Non-pigmented ciliary epithelial cell (primary cell): ENCODE measurements around the gene EIF2AK3.
"Not testable (repeated sequence)": the region's sequence is repeated elsewhere in the genome, so short reads cannot be mapped to it uniquely, and the experiment has no call there.

ENCODE experiments used
- DNase-seq: peaks from one replicate; pipeline ENCODE4 v3.0.0-alpha.2; 2010; ENCODE audit warnings: low read depth

EIF2AK3 gene

DNA sequence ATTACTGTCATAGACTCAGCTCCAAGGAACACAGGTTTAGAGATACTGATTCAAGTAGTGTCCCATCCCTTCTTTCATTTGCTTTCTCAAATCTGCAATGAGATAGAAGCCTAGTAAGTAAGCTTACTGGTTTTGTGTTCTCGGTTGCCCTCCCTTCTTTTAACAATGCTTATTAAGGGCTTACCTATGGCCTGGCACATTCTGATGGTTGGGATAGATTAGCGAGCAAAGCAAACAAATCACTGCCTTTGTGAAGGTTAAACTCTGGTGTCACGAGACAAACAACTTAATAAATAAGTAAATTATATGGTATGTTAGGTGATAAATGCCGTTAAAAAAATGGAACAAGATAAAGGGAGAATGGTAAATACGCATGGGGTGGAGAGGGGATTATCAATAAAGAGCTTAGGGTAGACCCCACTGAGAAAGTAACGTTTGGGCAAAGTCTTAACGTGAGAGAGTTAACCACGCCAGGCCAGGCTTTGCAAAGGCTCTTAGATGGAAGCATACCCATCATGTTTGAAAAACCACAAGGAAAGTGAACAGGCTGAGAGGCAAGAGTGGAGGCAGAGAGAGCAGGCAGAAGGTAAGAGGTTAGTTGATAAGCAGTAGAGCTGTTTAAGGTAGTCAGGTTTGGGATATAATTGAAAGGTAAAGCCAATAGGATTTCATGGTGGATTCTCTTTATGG is 31.0 kb downstream of the EIF2AK3 start:
- no peak for DNase-seq

DNA sequence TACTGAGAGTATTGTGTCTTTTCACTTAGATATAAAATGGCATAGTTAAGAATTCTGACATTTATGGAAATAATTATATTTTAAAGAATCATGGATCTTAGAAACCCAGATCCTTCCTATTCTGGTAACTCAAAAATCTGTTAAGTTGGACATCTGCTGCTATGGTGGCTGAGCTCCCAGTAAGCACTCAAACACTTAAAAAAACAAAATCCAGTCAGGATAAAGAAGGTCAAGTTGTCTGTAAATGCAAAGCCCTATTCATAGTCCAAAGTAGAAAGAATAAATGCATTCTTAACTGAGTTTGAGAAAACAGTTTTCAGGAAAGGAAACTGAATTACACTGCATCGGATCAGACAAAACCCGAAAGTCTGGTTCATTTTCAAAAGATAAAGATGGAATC is 35.6 kb downstream of the EIF2AK3 start:
- no peak for DNase-seq

DNA sequence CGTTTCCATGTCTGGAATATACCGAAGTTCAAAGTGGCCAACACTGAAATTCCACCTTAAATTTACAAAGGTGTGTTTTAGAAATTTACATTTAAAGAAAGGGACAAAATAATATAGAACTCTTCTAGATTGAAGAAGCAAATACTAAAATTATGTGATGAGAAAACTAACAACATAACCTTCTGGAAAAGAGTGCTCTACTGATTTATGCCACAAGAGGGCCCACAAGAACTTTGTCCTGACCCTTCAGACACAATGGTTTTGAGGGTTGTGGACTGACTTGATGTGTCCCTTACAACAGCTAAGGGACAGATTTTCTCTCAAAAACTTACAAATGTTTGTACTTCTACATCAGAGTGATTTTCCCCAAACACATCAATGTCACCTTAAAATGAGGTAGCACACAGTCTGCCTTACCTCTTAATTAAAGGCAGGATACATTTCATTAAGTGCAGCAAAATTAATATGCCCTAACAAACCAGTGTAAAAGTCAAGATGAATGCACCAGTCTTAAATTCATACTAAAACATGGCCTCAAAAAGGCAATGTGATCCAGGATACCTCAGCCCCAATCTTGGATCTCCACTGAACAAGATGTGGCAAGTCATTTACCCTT is 36.2 kb downstream of the EIF2AK3 start:
- no peak for DNase-seq

GRCh38 chr2:88585969-88586368 is 41.3 kb downstream of the EIF2AK3 start:
- DNase-seq = no peak

DNA sequence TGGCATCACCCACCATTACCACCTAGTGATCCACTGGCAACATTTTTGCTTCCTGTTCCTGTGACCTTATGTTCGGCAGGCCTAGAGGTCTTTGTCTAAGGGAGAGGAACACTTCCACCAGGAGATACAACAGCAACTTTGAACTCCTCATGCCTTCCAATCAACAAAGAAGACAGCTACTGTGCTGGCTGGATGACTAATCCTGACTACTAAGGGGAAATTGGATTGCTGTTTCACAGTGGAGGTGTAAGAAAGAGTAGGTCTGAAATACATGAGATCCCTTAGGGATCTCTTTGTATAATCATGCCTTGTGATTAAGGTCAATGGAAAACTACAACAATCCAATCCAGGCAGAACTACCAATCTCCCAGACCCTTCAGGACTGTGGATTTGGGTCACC is 45.2 kb downstream of the EIF2AK3 start:
- DNase-seq = no peak

GRCh38 chr2:88580088-88580487 is 47.2 kb downstream of the EIF2AK3 start:
- no peak for DNase-seq

- no peak for DNase-seq
Measured at GRCh38 chr2:88575630-88576029, 51.6 kb downstream of the EIF2AK3 start.

- DNase-seq = no peak
Measured at GRCh38 chr2:88575051-88575450, 52.2 kb downstream of the EIF2AK3 start.

- DNase-seq = no peak
Measured at GRCh38 chr2:88574445-88574844, 52.8 kb downstream of the EIF2AK3 start.

- no peak for DNase-seq
Measured at GRCh38 chr2:88568179-88568578, 59.1 kb downstream of the EIF2AK3 start.

DNA sequence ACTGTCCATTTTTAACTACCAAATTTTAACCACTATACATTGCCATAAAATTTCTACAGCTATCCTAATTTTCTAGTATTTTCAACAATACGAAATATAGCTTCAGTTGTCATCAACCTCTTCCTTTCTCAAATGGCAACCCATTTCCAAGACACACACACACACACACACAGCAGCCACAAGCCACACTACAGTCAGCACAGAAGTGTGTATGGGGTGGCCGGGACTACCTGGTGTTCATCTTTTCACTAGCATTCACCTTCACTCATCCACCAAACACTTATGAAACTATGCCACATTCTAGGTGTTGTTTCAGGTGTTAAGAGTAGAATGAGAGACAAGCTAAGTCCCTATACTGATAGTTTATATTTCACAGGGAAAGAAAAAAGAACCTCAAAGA is 62.9 kb downstream of the EIF2AK3 start:
- DNase-seq = no peak

DNA sequence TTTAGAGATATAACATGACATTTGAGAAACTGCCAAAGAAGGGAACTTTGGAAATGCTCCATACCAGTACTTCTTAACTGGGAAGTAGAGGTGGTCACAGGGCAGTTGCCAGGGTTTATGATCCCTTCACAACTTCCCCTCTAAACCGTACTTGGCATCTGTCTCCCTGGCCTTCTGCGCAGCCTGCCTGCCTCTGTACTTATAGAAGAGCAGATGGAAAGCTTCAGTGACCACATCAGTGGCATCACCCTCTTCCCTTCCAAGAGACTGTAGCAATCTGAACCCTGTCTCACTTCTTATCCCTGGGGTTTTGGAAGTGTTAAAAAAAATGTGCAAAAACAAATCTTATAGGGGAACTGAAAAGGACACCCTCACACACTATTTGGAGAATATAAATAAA is 64.1 kb downstream of the EIF2AK3 start:
- no peak for DNase-seq

DNA sequence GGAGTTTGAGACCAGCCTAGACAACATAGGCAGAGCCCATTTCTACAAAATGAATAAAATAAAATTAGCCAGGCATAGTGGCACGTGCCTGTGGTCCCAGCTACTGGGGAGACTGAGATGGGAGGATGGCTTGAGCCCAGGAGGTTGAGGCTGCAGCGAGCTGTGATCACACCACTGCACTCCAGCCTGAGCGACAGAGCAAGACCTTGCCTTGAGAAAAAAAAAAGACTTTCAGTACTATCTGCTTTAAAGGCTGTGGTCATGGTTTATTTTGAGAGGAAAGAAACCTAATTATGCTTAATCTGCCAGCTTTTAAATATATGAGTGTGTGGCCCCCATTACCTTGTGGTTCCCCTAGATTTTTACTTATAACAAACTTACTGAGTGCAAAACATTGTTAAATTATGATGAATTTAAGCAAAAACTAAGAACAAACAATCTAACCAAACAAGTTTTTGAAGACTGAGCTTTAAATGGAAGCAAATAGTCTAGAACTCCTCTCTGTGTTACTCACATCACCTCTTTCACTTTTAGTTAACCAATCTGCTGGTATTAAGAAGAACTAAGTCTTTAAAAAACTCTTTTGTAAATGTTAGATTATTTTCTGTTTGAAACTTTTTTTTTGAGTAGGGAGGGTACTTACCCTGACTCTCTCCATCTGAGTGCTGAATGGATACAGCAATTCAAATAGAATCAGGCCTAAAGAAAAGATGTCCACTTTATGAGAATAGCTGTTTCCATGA is 65.4 kb downstream of the EIF2AK3 start:
- no peak for DNase-seq

- DNase-seq = no peak
Measured at GRCh38 chr2:88560619-88561307, 66.5 kb downstream of the EIF2AK3 start.

DNA sequence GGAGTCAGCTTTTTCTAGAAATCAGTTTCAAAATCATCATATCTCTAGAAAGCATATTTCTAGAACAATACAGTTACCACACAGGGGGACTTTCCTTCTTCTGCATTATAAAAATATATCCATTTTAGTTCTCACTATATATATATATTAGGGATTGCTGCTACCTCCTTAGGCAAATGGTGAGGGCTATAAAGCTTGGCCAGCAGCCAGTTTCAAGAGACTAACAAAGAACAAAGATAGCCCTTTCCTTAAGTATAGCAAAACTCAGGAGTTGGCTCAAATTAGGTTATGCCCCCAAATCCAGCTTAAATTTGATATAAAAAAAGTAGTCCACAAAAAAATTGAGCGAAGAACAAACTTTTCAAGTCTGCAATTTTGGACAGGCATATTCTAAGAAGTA is 70.0 kb downstream of the EIF2AK3 start:
- no peak for DNase-seq

- no peak for DNase-seq
Measured at GRCh38 chr2:88556026-88556425, 71.2 kb downstream of the EIF2AK3 start.

GRCh38 chr2:88554189-88554588 is 73.1 kb downstream of the EIF2AK3 start:
- no peak for DNase-seq

DNA sequence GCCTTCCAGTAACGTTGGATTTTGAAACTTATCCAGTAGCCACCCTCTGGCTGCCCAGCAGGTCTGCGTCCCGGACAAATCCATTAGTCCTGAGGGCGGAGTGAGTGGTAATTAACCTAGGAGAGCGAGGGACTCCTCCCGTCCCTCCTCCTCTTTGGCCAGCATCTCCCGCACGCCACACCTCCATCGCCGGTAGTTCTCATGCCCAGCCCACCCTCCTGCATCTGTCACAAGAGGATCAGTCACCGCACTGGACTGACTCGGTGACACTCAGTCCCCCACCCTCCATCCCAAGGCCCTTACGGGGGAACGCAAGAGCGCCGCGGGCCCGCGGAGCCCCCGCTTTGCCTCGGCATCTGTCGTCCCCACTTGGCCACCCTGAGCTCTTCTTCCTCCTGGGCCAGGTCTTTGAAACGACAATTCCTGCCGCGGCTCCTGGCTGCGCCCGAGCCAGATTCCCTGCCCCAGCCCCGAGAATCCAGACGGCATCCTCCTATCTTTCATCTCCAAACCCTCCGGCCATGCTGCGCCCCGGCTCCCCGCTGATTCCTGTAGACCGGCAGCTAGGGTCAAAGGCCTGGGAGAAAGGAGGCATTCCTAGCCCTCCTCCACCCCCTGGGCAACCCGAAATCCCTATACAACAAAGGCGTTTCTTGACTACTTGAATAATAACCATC is 77.5 kb downstream of the EIF2AK3 start:
- DNase-seq = no peak

DNA sequence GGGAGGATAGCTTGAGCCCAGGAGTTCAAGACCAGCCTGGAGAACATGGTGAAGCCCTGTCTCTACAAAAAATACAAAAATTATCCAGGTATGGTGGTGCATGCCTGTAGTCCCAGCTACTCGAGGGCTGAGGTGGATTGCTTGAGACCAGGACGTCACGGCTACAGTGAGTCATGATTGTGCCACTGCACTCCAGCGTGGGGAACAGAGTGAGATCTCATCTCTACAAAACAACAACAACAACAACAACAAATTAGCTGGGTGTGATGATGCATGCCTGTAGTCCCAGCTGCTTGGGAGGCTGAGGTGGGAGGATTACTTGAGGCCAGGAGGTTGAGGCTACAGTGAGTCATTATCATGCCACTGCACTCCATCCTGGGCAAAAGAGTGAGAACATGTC is 81.0 kb downstream of the EIF2AK3 start:
- DNase-seq = not testable (repeated sequence)

DNA sequence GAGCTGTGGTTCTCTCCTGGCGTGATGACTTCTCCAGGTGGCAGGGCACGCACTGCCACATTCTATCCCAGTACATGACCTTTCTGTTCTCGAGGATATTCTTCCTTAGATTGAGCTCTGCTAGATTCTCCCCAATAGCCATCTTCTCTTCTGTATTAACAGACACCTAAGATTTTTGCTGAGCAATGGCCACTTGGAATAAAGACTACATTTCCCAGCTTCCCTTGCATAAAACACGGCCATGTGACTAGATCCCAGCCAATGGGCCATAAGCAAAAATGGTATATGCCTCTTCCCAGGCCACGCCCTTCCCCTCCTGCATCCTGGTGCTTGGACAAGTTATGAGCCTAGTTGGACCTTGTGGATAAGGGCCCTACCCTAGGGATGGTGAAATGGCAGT is 82.1 kb downstream of the EIF2AK3 start:
- no peak for DNase-seq

DNA sequence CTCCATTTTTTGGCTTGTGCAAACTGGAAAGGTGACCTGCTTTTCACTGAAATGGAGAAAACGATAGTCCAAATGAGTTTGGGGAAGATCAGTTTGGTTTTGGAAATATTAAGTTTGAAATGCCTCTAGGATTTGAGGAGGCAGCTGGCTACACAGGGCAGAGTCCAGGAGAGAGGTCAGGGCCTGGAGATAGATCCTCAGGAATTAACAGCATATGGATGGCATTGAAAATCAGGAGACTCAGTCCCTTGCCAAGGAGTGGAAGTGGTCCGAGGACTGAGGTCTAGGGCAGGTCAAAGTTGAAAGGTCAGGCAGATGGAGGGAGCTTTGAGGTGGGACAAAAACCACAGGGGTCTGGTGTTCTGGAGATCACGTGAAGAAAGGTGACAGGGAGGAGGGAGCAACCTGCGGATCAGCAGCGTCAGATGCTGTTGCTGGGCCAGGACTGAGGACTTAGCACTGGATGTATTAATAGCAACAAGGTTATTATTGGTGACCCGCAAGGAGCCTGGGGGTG is 83.7 kb downstream of the EIF2AK3 start:
- DNase-seq = no peak

DNA sequence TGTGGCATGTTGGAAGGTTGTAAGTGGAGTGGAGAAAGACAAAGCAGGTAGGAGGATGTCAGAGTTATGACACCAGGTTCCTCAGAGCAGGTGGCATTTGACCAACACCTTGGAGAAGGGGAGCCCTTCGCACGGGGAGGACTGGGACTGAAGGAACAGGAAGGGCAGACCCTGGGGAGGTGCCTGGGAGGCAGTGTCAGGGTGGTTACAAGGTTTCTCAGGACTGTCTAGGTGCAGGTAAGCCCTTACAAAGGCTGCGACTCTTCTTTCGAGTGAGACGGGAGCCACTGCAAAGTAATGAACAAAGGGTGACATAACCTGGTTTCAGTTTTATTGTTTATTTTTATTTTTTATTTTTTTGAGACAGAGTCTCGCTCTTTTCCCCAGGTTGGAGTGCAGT is 84.6 kb downstream of the EIF2AK3 start:
- no peak for DNase-seq
